D721Med (cell line): ENCODE measurements around the gene ARHGAP26.

Experiments used
- DNase-seq: peaks from one replicate; pipeline ENCODE4 v3.0.0; 2011; ENCODE audit warnings: low spot score; ENCODE audit not compliant: insufficient read length
- FAIRE-seq: peaks from 2 replicates; lab custom pipeline; 2011; peaks lifted over from hg19 to GRCh38; lab: Jason Lieb, UNC
- TF ChIP-seq, protein P1 (sequence below): IDR thresholded peaks from 2 replicates; pipeline ENCODE4 v1.5.1; 2012; ENCODE audit warnings: mild to moderate bottlenecking, control low read depth; ENCODE audit not compliant: insufficient read depth; ENCODE audit errors: missing control alignments

The ARHGAP26 gene

DNA sequence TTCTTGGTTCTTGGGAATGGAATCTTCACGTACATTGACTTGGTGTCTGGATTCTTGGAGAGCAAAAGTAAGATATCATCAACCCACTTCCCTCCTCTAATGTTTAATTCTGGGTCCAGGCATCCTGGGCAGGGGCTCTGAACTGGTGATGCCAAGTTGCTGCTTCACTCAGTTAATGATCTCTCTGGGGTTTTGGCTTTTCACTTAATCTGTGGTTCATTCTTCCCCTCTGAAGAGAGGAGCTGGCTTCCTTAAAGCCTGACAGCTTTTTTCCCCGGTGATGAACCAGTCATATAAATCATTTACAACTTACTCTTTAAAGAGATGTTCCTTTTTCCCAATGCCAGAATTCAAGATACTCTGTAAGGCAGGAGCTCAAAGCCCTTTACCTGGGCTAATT lies 65.9 kb downstream of the ARHGAP26 start:
- no peak for DNase-seq
- TF ChIP-seq, protein P1, sequence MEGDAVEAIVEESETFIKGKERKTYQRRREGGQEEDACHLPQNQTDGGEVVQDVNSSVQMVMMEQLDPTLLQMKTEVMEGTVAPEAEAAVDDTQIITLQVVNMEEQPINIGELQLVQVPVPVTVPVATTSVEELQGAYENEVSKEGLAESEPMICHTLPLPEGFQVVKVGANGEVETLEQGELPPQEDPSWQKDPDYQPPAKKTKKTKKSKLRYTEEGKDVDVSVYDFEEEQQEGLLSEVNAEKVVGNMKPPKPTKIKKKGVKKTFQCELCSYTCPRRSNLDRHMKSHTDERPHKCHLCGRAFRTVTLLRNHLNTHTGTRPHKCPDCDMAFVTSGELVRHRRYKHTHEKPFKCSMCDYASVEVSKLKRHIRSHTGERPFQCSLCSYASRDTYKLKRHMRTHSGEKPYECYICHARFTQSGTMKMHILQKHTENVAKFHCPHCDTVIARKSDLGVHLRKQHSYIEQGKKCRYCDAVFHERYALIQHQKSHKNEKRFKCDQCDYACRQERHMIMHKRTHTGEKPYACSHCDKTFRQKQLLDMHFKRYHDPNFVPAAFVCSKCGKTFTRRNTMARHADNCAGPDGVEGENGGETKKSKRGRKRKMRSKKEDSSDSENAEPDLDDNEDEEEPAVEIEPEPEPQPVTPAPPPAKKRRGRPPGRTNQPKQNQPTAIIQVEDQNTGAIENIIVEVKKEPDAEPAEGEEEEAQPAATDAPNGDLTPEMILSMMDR: no peak
- no peak for FAIRE-seq

GRCh38 chr5:142837081-142837725 lies 67.0 kb downstream of the ARHGAP26 start:
- FAIRE-seq: no peak
- DNase-seq: no peak
- TF ChIP-seq, protein P1: no peak

- DNase-seq: no peak
- TF ChIP-seq, protein P1: no peak
- no peak for FAIRE-seq
Measured at GRCh38 chr5:142838845-142839244, 68.7 kb downstream of the ARHGAP26 start.

GRCh38 chr5:142839711-142840346 lies 69.7 kb downstream of the ARHGAP26 start:
- FAIRE-seq (no peak), DNase-seq (no peak)
- TF ChIP-seq, protein P1: no peak

- TF ChIP-seq, protein P1: no peak
- DNase-seq (no peak), FAIRE-seq (no peak)
Measured at GRCh38 chr5:142840575-142840974, 70.4 kb downstream of the ARHGAP26 start.

GRCh38 chr5:142841511-142842265 lies 71.5 kb downstream of the ARHGAP26 start:
- TF ChIP-seq, protein P1: no peak
- no peak for DNase-seq
- no peak for FAIRE-seq
